Measurements from ENCODE around the gene ANKRD30B.
"Not testable (repeated sequence)": the region's sequence is repeated elsewhere in the genome, so short reads cannot be mapped to it uniquely, and the experiment has no call there.

ANKRD30B gene

DNA sequence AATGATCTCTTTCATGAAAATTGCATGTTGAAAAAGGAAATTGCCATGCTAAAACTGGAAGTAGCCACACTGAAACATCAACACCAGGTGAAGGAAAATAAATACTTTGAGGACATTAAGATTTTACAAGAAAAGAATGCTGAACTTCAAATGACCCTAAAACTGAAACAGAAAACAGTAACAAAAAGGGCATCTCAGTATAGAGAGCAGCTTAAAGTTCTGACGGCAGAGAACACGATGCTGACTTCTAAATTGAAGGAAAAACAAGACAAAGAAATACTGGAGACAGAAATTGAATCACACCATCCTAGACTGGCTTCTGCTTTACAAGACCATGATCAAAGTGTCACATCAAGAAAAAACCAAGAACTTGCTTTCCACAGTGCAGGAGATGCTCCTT lies 103.6 kb downstream of the ANKRD30B start:
- DNase-seq (ENCODE audit: low spot score): not testable (repeated sequence)

DNA sequence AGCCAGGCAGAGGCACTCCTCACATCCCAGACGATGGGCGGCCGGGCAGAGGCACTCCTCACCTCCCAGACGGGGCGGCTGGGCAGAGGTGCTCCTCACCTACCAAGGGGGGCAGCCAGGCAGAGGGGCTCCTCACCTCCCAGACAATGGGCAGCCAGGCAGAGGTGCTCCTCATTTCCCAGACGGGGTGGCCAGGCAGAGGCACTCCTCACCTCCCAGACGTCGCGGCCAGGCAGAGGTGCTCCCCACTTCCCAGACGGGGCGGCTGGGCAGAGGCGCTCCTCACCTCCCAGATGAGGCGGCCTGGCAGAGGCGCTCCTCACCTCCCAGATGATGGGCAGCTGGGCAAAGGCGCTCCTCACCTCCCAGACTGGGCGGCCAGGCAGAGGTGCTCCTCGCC lies 107.7 kb downstream of the ANKRD30B start:
- not testable (repeated sequence) for DNase-seq (ENCODE audit: low spot score)

DNA sequence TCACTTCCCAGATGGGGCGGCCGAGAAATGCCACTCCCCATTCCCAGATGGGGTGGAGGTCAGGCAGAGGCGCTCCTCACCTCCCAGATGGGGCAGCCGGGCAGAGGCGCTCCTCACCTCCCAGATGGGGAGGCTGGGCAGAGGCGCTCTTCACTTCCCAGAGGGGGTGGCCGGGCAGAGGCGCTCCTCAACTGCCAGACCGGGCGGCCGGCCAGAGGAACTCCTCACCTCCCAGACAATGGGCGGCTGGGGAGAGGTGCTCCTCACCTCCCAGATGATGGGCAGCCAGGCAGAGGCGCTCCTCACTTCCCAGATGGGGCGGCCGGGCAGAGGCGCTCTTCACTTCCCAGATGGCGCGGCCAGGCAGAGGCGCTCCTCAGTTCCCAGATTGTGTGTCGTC lies 108.3 kb downstream of the ANKRD30B start:
- DNase-seq (ENCODE audit: low spot score): not testable (repeated sequence)

DNA sequence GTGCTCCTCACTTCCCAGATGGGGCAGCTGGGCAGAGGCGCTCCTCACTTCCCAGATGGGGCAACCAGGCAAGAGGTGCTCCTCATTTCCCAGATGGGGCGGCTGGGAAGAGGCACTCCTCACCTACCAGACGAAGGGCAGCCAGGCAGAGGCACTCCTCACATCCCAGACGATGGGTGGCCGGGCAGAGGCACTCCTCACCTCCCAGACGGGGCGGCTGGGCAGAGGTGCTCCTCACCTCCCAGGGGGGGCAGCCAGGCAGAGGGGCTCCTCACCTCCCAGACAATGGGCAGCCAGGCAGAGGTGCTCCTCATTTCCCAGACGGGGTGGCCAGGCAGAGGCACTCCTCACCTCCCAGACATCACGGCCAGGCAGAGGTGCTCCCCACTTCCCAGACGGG lies 110.5 kb downstream of the ANKRD30B start:
- not testable (repeated sequence) for DNase-seq (ENCODE audit: low spot score)

DNA sequence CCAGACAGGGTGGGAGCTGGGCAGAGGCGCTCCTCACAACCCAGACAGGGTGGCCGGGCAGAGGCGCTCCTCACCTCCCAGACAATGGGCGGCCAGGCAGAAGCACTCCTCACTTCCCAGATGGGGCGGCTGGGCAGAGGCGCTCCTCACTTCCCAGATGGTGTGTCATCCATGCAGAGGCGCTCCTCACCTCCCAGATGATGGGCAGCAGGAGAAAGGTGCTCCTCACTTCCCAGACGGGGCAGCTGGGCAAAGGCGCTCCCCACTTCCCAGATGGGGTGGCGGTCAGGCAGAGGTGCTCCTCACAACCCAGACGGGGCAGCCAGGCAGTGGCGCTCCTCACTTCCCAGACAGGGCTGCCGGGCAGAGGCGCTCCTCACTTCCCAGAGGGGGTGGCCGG lies 112.0 kb downstream of the ANKRD30B start:
- not testable (repeated sequence) for DNase-seq (ENCODE audit: low spot score)

DNA sequence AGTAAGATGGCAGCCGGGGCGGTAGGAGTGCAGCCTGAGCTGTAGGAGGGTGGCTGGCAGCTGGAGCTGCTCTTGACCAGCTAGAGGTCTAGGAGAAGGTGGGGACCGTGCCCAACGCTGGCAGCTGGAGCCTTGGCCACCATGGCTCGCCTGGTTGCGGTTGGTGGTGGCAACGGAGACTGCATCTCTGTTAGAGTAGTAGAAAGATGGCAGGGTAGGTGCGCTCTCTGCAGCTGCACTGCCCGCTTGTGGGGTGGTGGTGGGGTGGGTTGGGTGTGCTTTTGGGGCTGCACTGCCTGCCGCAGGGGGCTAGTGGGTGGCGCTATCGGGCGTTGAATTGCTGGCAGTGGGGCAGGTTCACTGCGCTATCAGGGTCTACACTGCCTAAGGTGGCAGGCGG lies 118.5 kb downstream of the ANKRD30B start:
- DNase-seq (ENCODE audit: low spot score): not testable (repeated sequence)

DNA sequence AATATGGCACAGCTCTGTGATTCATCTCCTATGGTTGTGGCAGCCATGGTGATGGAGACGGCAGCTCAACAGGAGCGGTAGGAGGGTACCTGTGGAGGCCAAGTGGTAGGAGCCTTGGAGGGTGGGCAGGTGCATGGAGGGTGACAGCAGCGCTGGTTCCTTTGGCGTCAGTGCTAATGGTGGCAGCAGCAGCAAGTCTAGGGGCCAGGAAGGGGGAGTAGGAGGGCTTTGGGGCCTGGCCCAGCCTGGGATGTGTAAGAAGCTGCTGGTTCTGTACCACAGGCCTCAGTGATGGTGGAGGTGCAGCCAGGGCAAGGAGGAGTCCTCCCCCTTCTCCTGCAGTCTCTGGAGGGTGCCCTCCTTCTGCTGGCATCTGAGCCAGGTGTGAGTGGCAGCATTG lies 120.0 kb downstream of the ANKRD30B start:
- DNase-seq (ENCODE audit: low spot score): not testable (repeated sequence)

DNA sequence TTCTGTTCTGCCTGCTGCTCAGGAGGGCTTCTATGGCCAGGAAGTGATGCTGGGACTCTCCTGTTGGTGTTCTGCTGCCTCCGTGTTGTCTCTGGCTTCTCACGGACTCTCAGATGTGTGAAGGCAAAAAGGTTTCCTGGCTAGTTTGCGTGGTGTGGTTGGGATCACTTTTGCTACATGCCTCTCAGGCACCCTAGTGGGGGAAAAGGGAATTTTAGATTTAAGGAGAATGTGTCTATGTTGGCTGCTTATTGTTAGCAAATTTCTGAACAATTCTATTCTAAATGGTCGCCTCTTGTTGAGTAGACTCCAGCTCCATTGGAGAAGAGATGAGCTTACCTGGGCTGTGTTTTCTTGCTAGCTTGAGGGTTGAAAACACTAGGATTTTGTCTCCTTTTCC lies 120.9 kb downstream of the ANKRD30B start:
- DNase-seq (ENCODE audit: low spot score): not testable (repeated sequence)

DNA sequence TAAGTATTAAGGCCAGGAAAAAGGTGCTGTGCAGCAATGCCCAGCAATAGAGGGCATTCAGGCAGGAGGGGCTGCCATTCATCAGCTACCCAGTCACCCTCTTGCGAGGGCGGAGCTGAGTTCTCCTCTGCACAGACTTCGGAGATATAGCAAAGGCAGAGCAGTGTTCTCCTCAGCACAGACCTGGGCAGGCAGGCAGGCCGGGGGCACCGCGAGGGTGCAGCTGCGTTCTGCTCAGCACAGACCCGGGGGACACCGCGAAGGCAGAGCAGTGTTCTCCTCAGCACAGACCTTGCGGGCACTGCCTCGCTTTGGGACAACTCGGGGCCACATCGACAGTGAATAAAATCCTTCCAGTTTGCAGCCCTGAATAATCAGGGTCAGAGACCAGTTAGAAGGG lies 130.9 kb downstream of the ANKRD30B start:
- DNase-seq (ENCODE audit: low spot score): not testable (repeated sequence)

DNA sequence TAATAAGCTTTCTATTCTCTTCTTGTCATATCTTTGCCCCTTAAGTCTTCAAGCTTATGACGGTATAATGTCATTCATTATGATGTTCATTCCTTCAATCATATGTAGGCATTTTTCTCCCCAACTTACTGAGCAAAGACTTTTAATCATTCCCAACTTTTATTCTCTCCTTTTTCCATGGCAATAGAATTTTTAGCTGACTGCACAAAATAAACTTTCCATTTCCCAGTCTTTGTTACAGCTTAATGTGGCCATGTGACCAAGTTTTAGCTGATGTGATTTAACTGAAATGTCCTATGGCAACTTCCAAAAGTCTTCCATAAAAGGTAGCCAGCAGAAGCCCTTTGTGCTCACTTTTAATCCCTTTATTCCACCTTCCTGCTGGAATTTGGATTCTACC lies 152.5 kb downstream of the ANKRD30B start:
- DNase-seq (ENCODE audit: low spot score): no peak
